ENCODE data around the gene SLC39A13.

The SLC39A13 gene

DNA sequence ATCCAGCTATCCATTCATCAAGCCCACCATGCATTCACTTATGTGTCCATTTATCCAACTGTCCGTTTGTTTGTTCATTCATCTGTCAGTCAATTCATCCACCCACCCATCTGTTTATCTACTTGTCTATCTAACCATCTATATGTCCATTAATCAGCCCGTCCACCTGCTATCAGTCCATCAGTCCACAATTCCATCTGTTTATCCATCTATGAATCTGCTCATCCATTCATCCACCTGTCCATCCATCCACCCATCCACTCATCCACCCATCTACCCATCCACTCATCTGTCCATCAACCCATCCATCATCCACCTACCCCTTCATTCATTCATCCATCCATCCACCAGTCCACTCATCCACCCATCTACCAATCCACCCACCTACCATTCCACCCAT is 29.1 kb upstream of the SLC39A13 start:
- H3K4me3 ChIP-seq (ENCODE audit: low read length): no peak overlapping the region
- H3K9ac ChIP-seq (ENCODE audit: low read length): no peak overlapping the region
- no peaks in the 10 kb centered on the region for H3K27me3 ChIP-seq (replicated peaks; ENCODE audit: insufficient read depth, low read length)
- H3K36me3 ChIP-seq (replicated peaks; ENCODE audit: insufficient read depth, low read length): no peaks in the 10 kb centered on the region
- H3K9me2 ChIP-seq (replicated peaks; ENCODE audit: insufficient read depth, low read length): no peaks in the 10 kb centered on the region
- H2AFZ ChIP-seq (ENCODE audit: low read length): no peak overlapping the region
- H3K79me2 ChIP-seq (ENCODE audit: low read length): no peaks in the 10 kb centered on the region
- no peaks in the 10 kb centered on the region for H4K20me1 ChIP-seq (ENCODE audit: insufficient read depth, low read length)
- 0 out of 2 replicates have a peak, but pooled peaks cover 7% of the 10 kb centered on the region for H3K4me1 ChIP-seq (ENCODE audit: low read length)
- H3K4me2 ChIP-seq (ENCODE audit: low read depth, low read length): no peak overlapping the region
- H3K9me3 ChIP-seq (replicated peaks; ENCODE audit: insufficient read depth, low read length): no peaks in the 10 kb centered on the region
- TF ChIP-seq, protein P1, sequence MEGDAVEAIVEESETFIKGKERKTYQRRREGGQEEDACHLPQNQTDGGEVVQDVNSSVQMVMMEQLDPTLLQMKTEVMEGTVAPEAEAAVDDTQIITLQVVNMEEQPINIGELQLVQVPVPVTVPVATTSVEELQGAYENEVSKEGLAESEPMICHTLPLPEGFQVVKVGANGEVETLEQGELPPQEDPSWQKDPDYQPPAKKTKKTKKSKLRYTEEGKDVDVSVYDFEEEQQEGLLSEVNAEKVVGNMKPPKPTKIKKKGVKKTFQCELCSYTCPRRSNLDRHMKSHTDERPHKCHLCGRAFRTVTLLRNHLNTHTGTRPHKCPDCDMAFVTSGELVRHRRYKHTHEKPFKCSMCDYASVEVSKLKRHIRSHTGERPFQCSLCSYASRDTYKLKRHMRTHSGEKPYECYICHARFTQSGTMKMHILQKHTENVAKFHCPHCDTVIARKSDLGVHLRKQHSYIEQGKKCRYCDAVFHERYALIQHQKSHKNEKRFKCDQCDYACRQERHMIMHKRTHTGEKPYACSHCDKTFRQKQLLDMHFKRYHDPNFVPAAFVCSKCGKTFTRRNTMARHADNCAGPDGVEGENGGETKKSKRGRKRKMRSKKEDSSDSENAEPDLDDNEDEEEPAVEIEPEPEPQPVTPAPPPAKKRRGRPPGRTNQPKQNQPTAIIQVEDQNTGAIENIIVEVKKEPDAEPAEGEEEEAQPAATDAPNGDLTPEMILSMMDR (IDR thresholded peaks at IDR 0.05; ENCODE audit: low read length): no peak
- TF ChIP-seq EZH2 (optimal IDR thresholded peaks at IDR 0.05; ENCODE audit: low read depth, low read length) (no peak), EZH2phosphoT487 (IDR thresholded peaks at IDR 0.05; ENCODE audit: low read length) (no peak)
- no peaks in the 10 kb centered on the region for H3F3A ChIP-seq (ENCODE audit: insufficient read depth, low read length)
- no peak overlapping the region for H3K27ac ChIP-seq (ENCODE audit: low read length)
- DNase-seq: no peak

DNA sequence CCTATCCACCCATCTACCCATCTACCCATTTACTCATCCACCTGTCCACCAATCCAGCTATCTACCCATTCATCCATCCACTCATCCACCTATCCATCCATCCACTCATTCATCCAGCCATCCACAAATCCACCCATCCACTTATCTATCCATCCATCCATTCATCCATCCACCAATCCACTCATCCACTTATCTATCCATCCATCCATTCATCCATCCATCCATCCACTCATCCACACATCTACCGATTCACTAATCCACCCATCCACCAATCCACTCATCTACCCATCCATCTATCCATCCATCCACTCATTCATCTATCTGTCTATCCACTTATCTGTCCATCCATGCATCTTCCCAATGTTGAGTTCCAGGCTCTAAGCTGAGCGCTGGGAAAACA is 28.3 kb upstream of the SLC39A13 start:
- Histone ChIP-seq H3K9ac (ENCODE audit: low read length) (no peak overlapping the region), H3K4me1 (ENCODE audit: low read length) (0 out of 2 replicates have a peak, but pooled peaks cover 7% of the 10 kb centered on the region), H3K27ac (ENCODE audit: low read length) (no peak overlapping the region), H2AFZ (ENCODE audit: low read length) (no peak overlapping the region), H3K36me3 (replicated peaks; ENCODE audit: insufficient read depth, low read length) (no peaks in the 10 kb centered on the region), H3K4me3 (ENCODE audit: low read length) (no peak overlapping the region), H3K27me3 (replicated peaks; ENCODE audit: insufficient read depth, low read length) (no peaks in the 10 kb centered on the region), H3F3A (ENCODE audit: insufficient read depth, low read length) (no peaks in the 10 kb centered on the region), H3K9me3 (replicated peaks; ENCODE audit: insufficient read depth, low read length) (no peaks in the 10 kb centered on the region), H3K9me2 (replicated peaks; ENCODE audit: insufficient read depth, low read length) (no peaks in the 10 kb centered on the region), H3K4me2 (ENCODE audit: low read depth, low read length) (no peak overlapping the region), H4K20me1 (ENCODE audit: insufficient read depth, low read length) (no peaks in the 10 kb centered on the region), H3K79me2 (ENCODE audit: low read length) (no peaks in the 10 kb centered on the region)
- no peak for DNase-seq
- TF ChIP-seq, protein P1 (IDR thresholded peaks at IDR 0.05; ENCODE audit: low read length): no peak
- TF ChIP-seq EZH2 (optimal IDR thresholded peaks at IDR 0.05; ENCODE audit: low read depth, low read length): no peak
- no peak for TF ChIP-seq EZH2phosphoT487 (IDR thresholded peaks at IDR 0.05; ENCODE audit: low read length)

DNA sequence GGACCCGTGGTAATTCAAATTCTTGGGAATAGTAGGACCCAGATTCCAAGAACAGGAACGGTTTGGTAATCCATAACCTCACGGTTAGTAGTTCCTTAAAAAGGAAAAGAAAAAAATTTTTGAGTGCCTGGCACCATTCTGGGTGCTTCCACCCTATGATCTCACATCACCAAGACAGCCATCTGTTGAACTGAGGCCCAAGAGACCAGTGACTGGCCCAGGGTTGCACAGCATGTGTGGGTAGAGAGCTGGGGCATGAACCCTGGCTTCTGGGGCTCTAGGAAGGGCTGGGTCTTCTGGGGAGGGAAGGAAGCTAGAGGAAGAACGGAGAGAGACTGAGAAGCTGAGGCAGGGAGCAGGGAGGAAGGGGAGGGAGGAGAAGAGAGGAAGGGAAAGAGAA is 25.3 kb upstream of the SLC39A13 start:
- no peaks in the 10 kb centered on the region for H3K27me3 ChIP-seq (replicated peaks; ENCODE audit: insufficient read depth, low read length)
- H3K9me3 ChIP-seq (replicated peaks; ENCODE audit: insufficient read depth, low read length): no peaks in the 10 kb centered on the region
- H4K20me1 ChIP-seq (ENCODE audit: insufficient read depth, low read length): no peaks in the 10 kb centered on the region
- H3K27ac ChIP-seq (ENCODE audit: low read length): no peak overlapping the region
- no peak for DNase-seq
- no peaks in the 10 kb centered on the region for H3K36me3 ChIP-seq (replicated peaks; ENCODE audit: insufficient read depth, low read length)
- no peak overlapping the region for H3K4me3 ChIP-seq (ENCODE audit: low read length)
- H2AFZ ChIP-seq (ENCODE audit: low read length): no peak overlapping the region
- H3K9ac ChIP-seq (ENCODE audit: low read length): no peak overlapping the region
- no peaks in the 10 kb centered on the region for H3K9me2 ChIP-seq (replicated peaks; ENCODE audit: insufficient read depth, low read length)
- no peaks in the 10 kb centered on the region for H3K79me2 ChIP-seq (ENCODE audit: low read length)
- no peak for TF ChIP-seq EZH2 (optimal IDR thresholded peaks at IDR 0.05; ENCODE audit: low read depth, low read length)
- H3F3A ChIP-seq (ENCODE audit: insufficient read depth, low read length): no peaks in the 10 kb centered on the region
- H3K4me1 ChIP-seq (ENCODE audit: low read length): 0 out of 2 replicates have a peak, but pooled peaks cover 7% of the 10 kb centered on the region
- H3K4me2 ChIP-seq (ENCODE audit: low read depth, low read length): no peak overlapping the region

DNA sequence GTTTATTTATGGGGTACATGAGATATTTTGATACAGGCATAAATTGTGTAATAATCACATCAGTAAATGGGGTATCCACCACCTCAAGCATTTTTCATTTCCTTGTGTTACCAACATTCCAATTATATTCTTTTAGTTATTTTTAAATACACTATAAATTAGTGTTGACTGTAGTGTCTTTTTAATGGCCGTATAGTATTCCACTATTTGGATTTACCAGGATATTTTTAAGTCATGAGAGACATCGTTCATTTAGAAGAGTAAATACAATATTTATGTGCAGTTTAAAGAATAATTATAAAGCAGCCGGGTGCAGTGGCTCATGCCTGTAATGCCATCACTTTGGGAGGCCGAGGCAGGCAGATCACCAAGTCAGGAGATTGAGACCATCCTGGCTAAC is 23.9 kb upstream of the SLC39A13 start:
- Histone ChIP-seq H3F3A (ENCODE audit: insufficient read depth, low read length) (no peaks in the 10 kb centered on the region), H3K9me3 (replicated peaks; ENCODE audit: insufficient read depth, low read length) (no peaks in the 10 kb centered on the region), H4K20me1 (ENCODE audit: insufficient read depth, low read length) (no peaks in the 10 kb centered on the region), H3K27me3 (replicated peaks; ENCODE audit: insufficient read depth, low read length) (no peaks in the 10 kb centered on the region), H3K4me1 (ENCODE audit: low read length) (no peaks in the 10 kb centered on the region), H3K9me2 (replicated peaks; ENCODE audit: insufficient read depth, low read length) (no peaks in the 10 kb centered on the region), H3K79me2 (ENCODE audit: low read length) (no peaks in the 10 kb centered on the region), H3K4me3 (ENCODE audit: low read length) (no peak overlapping the region), H2AFZ (ENCODE audit: low read length) (no peak overlapping the region), H3K9ac (ENCODE audit: low read length) (no peak overlapping the region), H3K27ac (ENCODE audit: low read length) (no peak overlapping the region), H3K36me3 (replicated peaks; ENCODE audit: insufficient read depth, low read length) (no peaks in the 10 kb centered on the region), H3K4me2 (ENCODE audit: low read depth, low read length) (no peak overlapping the region)
- TF ChIP-seq, protein P1 (IDR thresholded peaks at IDR 0.05; ENCODE audit: low read length): no peak
- no peak for DNase-seq
